Lung microvascular endothelial cell (primary cell): ENCODE data around the gene CIAO2B. TPM values are rescaled to one million over a fixed set of nuclear protein-coding genes. Genes with fewer than 3 reads are reported as not detected.
A peak's percentile ranks its signal among the peaks of the same experiment; 100 is the strongest.
"Not testable (repeated sequence)": the region's sequence is repeated elsewhere in the genome, so short reads cannot be mapped to it uniquely, and the experiment has no call there.

Source experiments
- DNase-seq, 2 donors: peaks; one replicate each; pipeline versions ENCODE4 v3.0.0 to v3.0.0-alpha.2; 2010; ENCODE audit warnings: low read depth in 2 of 2
- total RNA-seq: library from RNA; depleted of rRNA; stranded (reverse); fragments of >200 nt; gene quantifications from 2 replicates; pipeline ENCODE4 v1.2.1, GENCODE V29; 2014

CIAO2B gene
- total RNA-seq, 1 donor from 2014 or later = 176 TPM

GRCh38 chr16:66937725-66938337, 3.6 kb upstream of the CIAO2B start:
- no peak for DNase-seq

- no peak for DNase-seq
Measured at GRCh38 chr16:66936889-66937554, 2.8 kb upstream of the CIAO2B start.

DNA sequence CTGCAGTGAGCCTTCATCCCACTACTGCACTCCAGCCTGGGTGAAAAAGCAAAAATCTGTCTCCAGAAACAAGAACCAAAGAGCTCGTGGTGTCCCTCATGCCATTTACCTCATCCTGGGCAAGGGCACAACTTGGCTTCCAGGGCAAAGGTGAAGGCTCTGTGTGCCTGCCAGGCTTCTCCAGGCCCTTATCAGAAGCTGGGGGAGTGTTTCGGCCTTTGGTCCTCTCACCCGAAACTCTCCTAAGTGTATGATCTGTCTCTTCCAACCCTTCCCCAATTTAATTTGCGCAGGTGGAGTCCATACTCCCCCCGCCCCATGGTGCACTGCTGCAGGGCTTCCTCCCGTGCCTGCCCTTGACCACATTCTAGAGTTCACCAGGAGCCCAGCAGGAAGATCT, 2.3 kb upstream of the CIAO2B start:
- no peak for DNase-seq

- peak; percentile 36 to 52 for DNase-seq
Measured at GRCh38 chr16:66935314-66936011, 1.3 kb upstream of the CIAO2B start, which contains the start of gene CES2. Gene CES2 (plus strand): TSS chr16:66935516. CDS start chr16:66935636, 120 bp downstream.

- not testable (repeated sequence) for DNase-seq
Measured at GRCh38 chr16:66934839-66935313, 674 bp upstream of the CIAO2B start.

GRCh38 chr16:66933776-66934137, 445 bp downstream of the CIAO2B start:
- DNase-seq = no peak

GRCh38 chr16:66932076-66932475, 2.1 kb downstream of the CIAO2B start:
- no peak for DNase-seq

GRCh38 chr16:66931665-66932064, 2.5 kb downstream of the CIAO2B start:
- no peak for DNase-seq

GRCh38 chr16:66930189-66930588, 4.0 kb downstream of the CIAO2B start:
- peak; percentile 40 to 45 for DNase-seq

DNA sequence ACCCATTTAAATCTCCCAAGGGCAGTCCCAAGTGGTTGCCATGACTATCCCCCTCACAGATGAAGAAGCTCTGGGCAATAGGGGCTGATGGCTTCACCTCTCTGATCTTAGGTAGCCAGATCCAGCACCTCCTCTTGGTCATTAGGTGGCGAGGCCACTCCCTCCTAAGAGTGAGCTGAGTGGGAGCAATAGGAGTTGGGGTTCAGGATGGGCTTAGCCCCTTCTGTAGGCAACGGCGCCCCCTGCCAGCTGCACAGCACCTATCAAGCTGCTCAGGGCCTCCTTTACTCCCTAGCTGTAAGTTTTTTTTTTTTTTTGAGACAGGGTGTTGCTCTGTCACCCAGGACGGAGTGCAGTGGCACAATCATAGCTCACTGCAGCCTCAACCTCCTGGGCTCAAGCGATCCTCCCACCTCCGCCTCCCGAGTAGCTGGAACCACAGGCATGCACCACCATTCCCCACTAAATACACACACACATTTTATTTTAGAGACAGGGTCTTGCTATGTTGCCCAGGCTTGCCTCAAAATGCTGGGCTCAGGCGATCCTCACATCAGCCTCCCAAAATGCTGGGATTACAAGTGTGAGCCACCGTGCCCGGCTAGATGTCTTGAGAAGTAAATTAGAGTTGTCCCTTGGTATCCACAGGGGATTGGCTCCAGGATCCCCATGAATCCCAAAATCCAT, 5.4 kb downstream of the CIAO2B start:
- DNase-seq = peak in 1 of 2 donors; percentile 33

GRCh38 chr16:66927918-66928649, 6.1 kb downstream of the CIAO2B start:
- no peak for DNase-seq

- DNase-seq = peak in 1 of 2 donors; percentile 54
Measured at GRCh38 chr16:66926961-66927436, 7.2 kb downstream of the CIAO2B start.

- DNase-seq = no peak
Measured at GRCh38 chr16:66926171-66926947, 7.8 kb downstream of the CIAO2B start.

DNA sequence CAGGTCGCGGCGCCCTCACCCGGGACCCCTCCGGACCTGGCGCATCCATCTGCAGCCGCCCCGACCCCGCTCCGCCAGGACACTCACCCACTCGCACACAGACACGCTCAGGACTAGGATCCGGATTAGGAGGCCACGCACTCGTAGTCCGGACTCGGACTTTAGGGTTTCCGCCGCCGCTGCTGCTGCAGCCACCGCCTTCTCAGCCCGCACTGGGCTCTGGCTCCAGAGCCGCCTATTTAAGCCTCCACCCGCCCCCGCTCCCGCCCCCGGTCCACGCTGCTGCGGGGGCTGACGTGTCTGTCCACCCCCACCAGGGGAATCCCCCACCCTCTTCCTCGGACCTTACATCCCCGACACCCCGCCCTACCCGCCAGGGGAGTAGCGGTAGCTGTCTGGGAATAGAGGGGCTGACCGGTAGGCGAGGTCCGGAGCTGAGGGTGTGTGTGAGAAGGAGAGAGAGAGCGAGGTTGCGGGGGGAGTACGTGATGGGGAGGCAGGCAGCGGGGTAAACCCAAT, 8.8 kb downstream of the CIAO2B start, which contains the start of gene RRAD:
RRAD (minus strand) TSS at position 214 of the 519 bp plus-strand sequence. CDS start 356 bp downstream, outside the sequence.
- peak; percentile 26 to 54 for DNase-seq

GRCh38 chr16:66924527-66925321, 9.5 kb downstream of the CIAO2B start:
- DNase-seq = peak in 1 of 2 donors; percentile 31

DNA sequence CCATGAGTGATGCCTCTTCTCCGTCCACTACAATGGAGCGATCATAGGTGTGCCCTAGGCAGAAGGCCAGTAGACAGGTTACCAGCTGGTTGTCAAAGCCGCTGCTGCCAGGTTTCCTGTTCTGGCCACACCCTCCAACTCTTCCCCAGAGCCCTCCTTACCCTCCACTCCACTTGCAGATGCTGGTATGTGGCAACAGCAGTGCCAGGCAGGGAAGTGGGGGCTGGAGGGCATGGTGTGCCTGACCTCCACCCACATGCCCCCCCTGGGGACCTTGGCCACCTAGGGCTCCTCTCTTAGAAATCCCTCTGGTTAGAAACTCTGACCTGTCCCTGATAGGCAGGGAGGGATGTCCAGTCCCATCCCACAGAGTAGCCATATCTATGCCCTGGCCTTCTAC, 10.3 kb downstream of the CIAO2B start:
- no peak for DNase-seq

GRCh38 chr16:66923247-66923731, 10.9 kb downstream of the CIAO2B start:
- DNase-seq = no peak

GRCh38 chr16:66921729-66922450, 12.3 kb downstream of the CIAO2B start:
- DNase-seq = no peak
